Stimulated activated naive CD8-positive, alpha-beta T cell treated with anti-CD3 and anti-CD28 coated beads, Interleukin-15, amount 100 ng/mL, for 72 hours (primary cell): ENCODE results near the gene MARK4.

Experiments
- ATAC-seq: fragments of 150-1000 bp; cut with Tn5 transposase; 2 replicates; pipeline ENCODE4 v1.10.0; 2021; ENCODE audit warnings: mild to moderate bottlenecking, moderate library complexity
- DNase-seq, 2 donors: peaks; one replicate each; pipeline ENCODE4 v3.0.0; 2021 to 2022
- H3K27ac Mint-ChIP-seq, 2 donors: one replicate each; pipeline ENCODE4 v1.8.0; 2022; ENCODE audit warnings: mild to moderate bottlenecking in 2 of 2, mixed read lengths in 2 of 2, moderate library complexity in 2 of 2
- H3K27me3 Mint-ChIP-seq: one replicate; pipeline ENCODE4 v1.8.0; 2022; ENCODE audit warnings: mixed read lengths
- H3K4me1 Mint-ChIP-seq: one replicate; pipeline ENCODE4 v1.8.0; 2022; ENCODE audit warnings: mild to moderate bottlenecking, mixed read lengths
- H3K4me3 Mint-ChIP-seq, 2 donors: one replicate each; pipeline ENCODE4 v1.8.0; 2022; ENCODE audit warnings: mild to moderate bottlenecking in 2 of 2, mixed read lengths in 2 of 2, moderate library complexity in 1 of 2
- H3K9me3 Mint-ChIP-seq, 2 donors: one replicate each; pipeline ENCODE4 v1.8.0; 2022; ENCODE audit warnings: mixed read lengths in 2 of 2

MARK4 gene

GRCh38 chr19:45250832-45251451, at the start of gene MARK4:
Gene MARK4 (plus strand): TSS chr19:45251271. CDS start chr19:45251589, 318 bp downstream.
- peaks cover 52% of the 10 kb centered on the region for H3K4me1 Mint-ChIP-seq
- peak within 1 kb of the TSS; percentile 92 to 94 for H3K27ac Mint-ChIP-seq
- H3K27me3 Mint-ChIP-seq: peaks cover 9% of the 10 kb centered on the region
- H3K4me3 Mint-ChIP-seq: peak within 1 kb of the TSS; percentile 97
- no peaks in the 10 kb centered on the region for H3K9me3 Mint-ChIP-seq
- ATAC-seq (peak; percentile 77), DNase-seq (peak; percentile 43 to 53)

GRCh38 chr19:45202637-45203036, 48.4 kb upstream of the MARK4 start:
- ATAC-seq (no peak), DNase-seq (no peak)
- no peak overlapping the region for H3K4me3 Mint-ChIP-seq
- no peaks in the 10 kb centered on the region for H3K27me3 Mint-ChIP-seq
- H3K27ac Mint-ChIP-seq: peak overlapping the region in 1 of 2 donors; percentile 21
- H3K9me3 Mint-ChIP-seq: no peaks in the 10 kb centered on the region
- H3K4me1 Mint-ChIP-seq: no peaks in the 10 kb centered on the region

- Mint-ChIP-seq H3K4me3 (no peak overlapping the region), H3K27ac (no peak overlapping the region), H3K27me3 (peaks cover 4% of the 10 kb centered on the region)
Observed at GRCh38 chr19:45205810-45206209, 45.3 kb upstream of the MARK4 start.

GRCh38 chr19:45206328-45206727, 44.7 kb upstream of the MARK4 start:
- Mint-ChIP-seq H3K27me3 (peaks cover 10% of the 10 kb centered on the region), H3K4me3 (no peak overlapping the region), H3K9me3 (no peaks in the 10 kb centered on the region), H3K4me1 (peaks cover under 1% of the 10 kb centered on the region), H3K27ac (no peak overlapping the region)
- DNase-seq: no peak
- no peak for ATAC-seq

More at GRCh38 chr19:45205810-45206209, 45.3 kb upstream of the MARK4 start:
- H3K4me1 Mint-ChIP-seq: no peaks in the 10 kb centered on the region
- H3K9me3 Mint-ChIP-seq: no peaks in the 10 kb centered on the region
- DNase-seq: no peak
- no peak for ATAC-seq

GRCh38 chr19:45211751-45212381, 39.2 kb upstream of the MARK4 start:
- DNase-seq: no peak
- ATAC-seq: no peak
- Mint-ChIP-seq H3K9me3 (no peaks in the 10 kb centered on the region), H3K27ac (no peak overlapping the region), H3K4me3 (no peak overlapping the region), H3K4me1 (peaks cover 16% of the 10 kb centered on the region), H3K27me3 (peaks cover 65% of the 10 kb centered on the region)

- H3K4me1 Mint-ChIP-seq: peaks cover 16% of the 10 kb centered on the region
- H3K27me3 Mint-ChIP-seq: peaks cover 77% of the 10 kb centered on the region
- DNase-seq: no peak
- no peak for ATAC-seq
- H3K9me3 Mint-ChIP-seq: no peaks in the 10 kb centered on the region
- H3K27ac Mint-ChIP-seq: no peak overlapping the region
- H3K4me3 Mint-ChIP-seq: no peak overlapping the region
Observed at GRCh38 chr19:45213031-45213430, 38.0 kb upstream of the MARK4 start.

GRCh38 chr19:45215391-45216191, 35.5 kb upstream of the MARK4 start:
- H3K27ac Mint-ChIP-seq: peak overlapping the region in 1 of 2 donors; percentile 12
- peak overlapping the region in 1 of 2 donors; percentile 32 for H3K4me3 Mint-ChIP-seq
- H3K4me1 Mint-ChIP-seq: peaks cover 16% of the 10 kb centered on the region
- ATAC-seq (no peak), DNase-seq (no peak)
- H3K9me3 Mint-ChIP-seq: no peaks in the 10 kb centered on the region
- H3K27me3 Mint-ChIP-seq: peaks cover 90% of the 10 kb centered on the region

GRCh38 chr19:45216667-45217066, 34.4 kb upstream of the MARK4 start:
- no peak overlapping the region for H3K27ac Mint-ChIP-seq
- peaks cover 12% of the 10 kb centered on the region for H3K4me1 Mint-ChIP-seq
- ATAC-seq: no peak
- DNase-seq: no peak
- H3K27me3 Mint-ChIP-seq: peaks cover 86% of the 10 kb centered on the region
- no peak overlapping the region for H3K4me3 Mint-ChIP-seq
- H3K9me3 Mint-ChIP-seq: no peaks in the 10 kb centered on the region

- Mint-ChIP-seq H3K4me3 (no peak overlapping the region), H3K27ac (no peak overlapping the region), H3K27me3 (peaks cover 78% of the 10 kb centered on the region), H3K9me3 (no peaks in the 10 kb centered on the region), H3K4me1 (peaks cover 7% of the 10 kb centered on the region)
- ATAC-seq (no peak), DNase-seq (no peak)
Observed at GRCh38 chr19:45217193-45217956, 33.7 kb upstream of the MARK4 start.

GRCh38 chr19:45217957-45218334, 33.1 kb upstream of the MARK4 start:
- Mint-ChIP-seq H3K9me3 (no peaks in the 10 kb centered on the region), H3K4me1 (peaks cover 7% of the 10 kb centered on the region), H3K4me3 (no peak overlapping the region), H3K27ac (no peak overlapping the region), H3K27me3 (peaks cover 73% of the 10 kb centered on the region)
- DNase-seq (no peak), ATAC-seq (no peak)

- ATAC-seq: no peak
- Mint-ChIP-seq H3K4me1 (peaks cover 7% of the 10 kb centered on the region), H3K27me3 (peaks cover 68% of the 10 kb centered on the region), H3K9me3 (no peaks in the 10 kb centered on the region), H3K4me3 (no peak overlapping the region), H3K27ac (no peak overlapping the region)
- no peak for DNase-seq
Observed at GRCh38 chr19:45218426-45218825, 32.6 kb upstream of the MARK4 start.

- Mint-ChIP-seq H3K4me1 (peaks cover 7% of the 10 kb centered on the region), H3K27ac (peak overlapping the region in 1 of 2 donors; percentile 33), H3K4me3 (no peak overlapping the region), H3K9me3 (no peaks in the 10 kb centered on the region), H3K27me3 (peaks cover 67% of the 10 kb centered on the region)
- ATAC-seq (no peak), DNase-seq (no peak)
Observed at GRCh38 chr19:45218911-45219743, 31.9 kb upstream of the MARK4 start.

GRCh38 chr19:45222724-45223123, 28.3 kb upstream of the MARK4 start:
- Mint-ChIP-seq H3K27ac (no peak overlapping the region), H3K9me3 (no peaks in the 10 kb centered on the region), H3K4me3 (no peak overlapping the region), H3K4me1 (no peaks in the 10 kb centered on the region), H3K27me3 (peaks cover 38% of the 10 kb centered on the region)
- DNase-seq (no peak), ATAC-seq (no peak)

- DNase-seq: no peak
- Mint-ChIP-seq H3K27me3 (peaks cover 31% of the 10 kb centered on the region), H3K9me3 (no peaks in the 10 kb centered on the region), H3K4me3 (no peak overlapping the region), H3K27ac (no peak overlapping the region), H3K4me1 (no peaks in the 10 kb centered on the region)
- ATAC-seq: no peak
Observed at GRCh38 chr19:45223879-45224278, 27.2 kb upstream of the MARK4 start.

- Mint-ChIP-seq H3K9me3 (no peaks in the 10 kb centered on the region), H3K4me1 (no peaks in the 10 kb centered on the region), H3K27me3 (peaks cover 31% of the 10 kb centered on the region), H3K4me3 (no peak overlapping the region), H3K27ac (no peak overlapping the region)
- ATAC-seq: no peak
- DNase-seq: no peak
Observed at GRCh38 chr19:45224645-45225044, 26.4 kb upstream of the MARK4 start.
